Measurements from ENCODE around the gene SORCS2.

Gene SORCS2

GRCh38 chr4:7252051-7252450 is 59.7 kb downstream of the SORCS2 start:
- no peak for TF ChIP-seq CTCF (conservative IDR thresholded peaks at IDR 0.05; ENCODE audit: low read length)
- DNase-seq (ENCODE audit: low read depth): no peak
- H3K4me3 ChIP-seq (ENCODE audit: low read length): no peak overlapping the region

DNA sequence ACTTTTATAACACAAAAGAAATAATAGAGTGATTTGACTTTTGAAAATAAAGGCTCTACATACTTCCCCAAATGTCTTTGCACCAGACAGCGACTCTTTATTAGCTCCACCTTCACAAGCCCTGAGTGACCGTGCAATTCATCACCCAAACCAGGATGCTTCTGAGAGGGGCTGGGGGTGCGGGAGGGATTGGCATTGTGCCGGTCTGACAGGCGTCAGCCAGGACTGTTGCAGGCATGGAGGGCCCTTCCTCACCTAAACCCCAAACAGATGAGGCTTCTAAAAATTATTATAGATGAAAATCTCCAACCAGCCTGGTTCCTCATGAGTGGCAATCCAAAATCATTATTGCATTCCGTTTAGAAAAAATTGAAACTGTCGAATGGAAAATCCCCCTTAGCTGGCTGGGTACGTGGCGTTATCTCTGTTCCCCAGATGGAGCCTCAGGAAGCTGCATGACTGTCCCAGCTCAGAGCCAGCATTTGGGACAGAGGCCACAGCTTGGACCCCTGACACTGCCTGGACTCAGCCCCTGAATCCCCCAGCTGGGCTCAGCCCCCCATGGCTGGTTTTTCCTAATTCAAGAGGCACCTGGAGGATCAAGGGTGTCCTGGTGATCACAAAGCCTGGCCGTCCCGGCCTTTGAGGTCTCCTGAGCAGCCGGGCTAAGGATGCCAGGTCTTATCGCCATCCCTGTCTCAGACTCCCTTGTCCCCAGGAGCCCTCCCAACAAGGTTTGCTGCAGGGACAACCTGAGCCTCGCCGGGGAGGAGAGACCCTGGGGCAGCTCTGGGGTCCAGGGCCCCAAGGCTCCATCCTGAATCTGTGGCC is 60.4 kb downstream of the SORCS2 start:
- H3K4me3 ChIP-seq (ENCODE audit: low read length): no peak overlapping the region
- TF ChIP-seq CTCF (conservative IDR thresholded peaks at IDR 0.05; ENCODE audit: low read length): no peak
- DNase-seq (ENCODE audit: low read depth): no peak

- H3K4me3 ChIP-seq (ENCODE audit: low read length): no peak overlapping the region
- no peak for DNase-seq (ENCODE audit: low read depth)
- no peak for TF ChIP-seq CTCF (conservative IDR thresholded peaks at IDR 0.05; ENCODE audit: low read length)
These were observed 61.0 kb downstream of the SORCS2 start for GRCh38 chr4:7253341-7253700.

DNA sequence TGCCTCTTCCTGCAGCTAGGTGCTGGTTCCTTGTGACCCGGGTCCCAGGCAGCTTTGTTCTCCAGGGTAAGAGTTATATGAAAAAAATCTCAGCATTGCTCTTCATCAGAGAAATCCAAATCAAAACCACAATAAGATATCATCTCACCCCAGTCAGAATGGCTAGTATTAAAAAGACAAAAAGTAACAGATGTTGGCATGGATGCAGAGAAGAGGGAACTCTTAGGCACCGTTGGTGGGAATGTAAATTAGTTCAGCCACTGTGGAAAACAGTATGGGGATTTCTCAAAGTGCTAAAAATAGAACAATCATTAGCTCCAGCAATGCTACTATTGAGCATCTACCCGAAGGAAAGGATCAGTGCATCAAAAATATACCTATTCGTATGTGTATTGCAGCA is 61.5 kb downstream of the SORCS2 start:
- DNase-seq (ENCODE audit: low read depth): no peak
- no peak for TF ChIP-seq CTCF (conservative IDR thresholded peaks at IDR 0.05; ENCODE audit: low read length)
- no peak overlapping the region for H3K4me3 ChIP-seq (ENCODE audit: low read length)

DNA sequence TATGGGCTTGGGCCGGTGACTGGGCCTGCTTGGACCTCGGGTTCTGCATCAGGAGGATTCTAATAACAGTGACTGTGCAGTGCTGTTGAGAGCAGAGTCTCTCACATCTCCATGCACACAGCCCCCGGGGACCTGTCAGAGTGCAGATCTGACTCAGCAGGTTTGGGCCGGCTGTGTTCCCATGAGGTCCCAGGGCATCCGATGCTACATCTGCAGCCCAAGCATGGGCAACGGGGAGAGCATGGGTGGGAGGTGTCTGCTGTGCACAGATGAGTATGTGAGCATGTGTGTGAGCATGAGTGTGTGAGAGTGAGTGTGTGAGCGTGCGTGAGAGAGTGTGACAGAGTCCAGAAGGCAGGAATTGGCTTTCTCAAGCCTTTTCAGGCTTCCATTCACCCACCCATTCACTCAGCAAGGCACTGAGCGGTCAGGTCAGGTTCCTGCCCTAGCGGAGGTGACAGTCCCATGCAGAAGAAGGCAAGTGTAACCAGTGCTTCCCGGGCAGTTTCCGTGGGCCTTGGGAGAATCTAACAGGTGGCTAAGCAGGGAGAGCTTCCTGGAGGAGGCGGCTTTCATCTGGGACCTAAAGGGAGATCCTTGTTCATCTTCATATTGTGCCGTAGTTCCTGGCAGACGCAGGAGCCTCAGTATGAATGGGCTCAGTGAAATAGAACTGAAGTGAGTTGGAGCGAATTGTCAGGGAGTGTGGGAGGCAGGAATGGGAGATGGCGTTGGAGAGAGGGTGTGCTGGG is 62.6 kb downstream of the SORCS2 start:
- TF ChIP-seq CTCF (conservative IDR thresholded peaks at IDR 0.05; ENCODE audit: low read length): no peak
- H3K4me3 ChIP-seq (ENCODE audit: low read length): no peak overlapping the region
- DNase-seq (ENCODE audit: low read depth): peak; percentile 54

GRCh38 chr4:7255488-7255881 is 63.1 kb downstream of the SORCS2 start:
- DNase-seq (ENCODE audit: low read depth): no peak
- no peak for TF ChIP-seq CTCF (conservative IDR thresholded peaks at IDR 0.05; ENCODE audit: low read length)

DNA sequence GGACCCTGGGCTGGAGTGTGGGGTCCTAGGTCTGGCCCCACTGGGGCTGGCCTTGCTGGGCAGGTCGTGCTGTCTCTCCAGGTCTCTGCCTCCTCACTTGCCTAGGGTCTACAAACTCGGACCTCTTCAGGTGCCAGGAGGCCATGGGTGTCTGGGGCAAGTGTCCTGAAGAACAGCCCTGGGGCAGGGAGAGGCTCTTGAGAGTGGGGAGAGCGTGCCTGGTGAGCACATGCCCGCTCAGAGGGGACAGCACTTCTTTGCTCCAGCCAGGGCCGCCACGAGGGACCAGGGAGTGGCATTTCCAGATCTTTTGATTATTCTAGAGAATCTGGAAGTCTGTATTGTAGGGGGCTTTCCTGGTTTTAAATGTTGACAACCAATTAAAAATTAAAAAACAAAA is 63.7 kb downstream of the SORCS2 start:
- no peak overlapping the region for H3K4me3 ChIP-seq (ENCODE audit: low read length)
- no peak for DNase-seq (ENCODE audit: low read depth)
- TF ChIP-seq CTCF (conservative IDR thresholded peaks at IDR 0.05; ENCODE audit: low read length): no peak

More at GRCh38 chr4:7255488-7255881, 63.1 kb downstream of the SORCS2 start:
- no peak overlapping the region for H3K4me3 ChIP-seq (ENCODE audit: low read length)

Measured in AG10803 (cell line).